Measurements from ENCODE around the gene CMC2.

Gene CMC2

GRCh38 chr16:81003064-81003463 is 3.6 kb downstream of the CMC2 start:
- DNase-seq (ENCODE audit: low read depth, low spot score), result no peak

DNA sequence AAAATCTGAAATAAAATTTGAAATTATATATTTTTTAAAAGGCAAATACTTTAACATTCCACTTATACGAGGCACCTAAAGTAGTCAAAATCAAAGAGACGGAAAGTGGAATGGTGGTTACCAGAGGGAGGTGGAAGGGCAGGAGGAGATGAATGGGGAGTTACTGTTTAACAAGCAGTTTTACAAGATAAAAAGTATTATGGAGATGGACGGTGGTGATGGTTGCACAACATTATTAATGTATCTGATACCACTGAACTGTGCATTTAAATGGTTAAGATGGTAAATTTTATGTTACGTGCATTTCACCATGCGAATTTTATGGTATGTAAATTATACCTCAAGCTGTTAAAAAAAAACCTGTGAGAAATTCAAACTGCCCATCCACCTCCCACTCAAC is 5.4 kb downstream of the CMC2 start:
- DNase-seq (ENCODE audit: low read depth, low spot score), result no peak

GRCh38 chr16:81000873-81001272 is 5.8 kb downstream of the CMC2 start:
- no peak for DNase-seq (ENCODE audit: low read depth, low spot score)

GRCh38 chr16:80997964-80998620 is 8.6 kb downstream of the CMC2 start:
- DNase-seq (ENCODE audit: low read depth, low spot score), result no peak

DNA sequence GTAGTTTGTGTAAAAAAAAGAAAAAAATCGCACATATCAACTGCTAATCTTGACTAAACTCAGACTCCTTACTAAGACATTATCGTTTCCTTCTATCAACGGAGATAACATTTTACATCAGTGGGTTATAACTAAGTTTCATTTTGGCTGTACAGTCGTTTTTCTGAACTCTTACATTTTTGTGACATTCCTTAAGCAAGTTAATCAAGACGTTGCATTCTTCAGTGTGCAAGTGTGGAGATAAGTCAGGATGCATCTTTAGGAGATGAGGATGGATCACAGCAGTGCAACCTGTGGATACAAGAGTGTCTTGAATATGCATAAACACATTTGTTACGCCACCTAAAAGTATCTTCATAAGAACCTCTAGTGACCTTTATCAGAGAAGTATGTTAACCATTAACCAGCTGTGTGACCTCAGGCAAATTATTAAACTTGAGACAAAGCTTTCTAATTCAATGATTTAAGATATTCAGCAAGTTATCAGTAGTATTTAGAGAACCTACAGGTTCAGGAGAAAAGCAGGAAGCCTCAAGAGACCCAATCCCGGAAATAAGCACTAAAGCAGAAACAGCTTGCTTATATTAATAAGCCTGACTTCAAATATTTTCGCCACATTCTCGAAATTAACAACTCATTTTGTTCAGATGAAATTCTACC is 9.4 kb downstream of the CMC2 start:
- no peak for DNase-seq (ENCODE audit: low read depth, low spot score)

DNA sequence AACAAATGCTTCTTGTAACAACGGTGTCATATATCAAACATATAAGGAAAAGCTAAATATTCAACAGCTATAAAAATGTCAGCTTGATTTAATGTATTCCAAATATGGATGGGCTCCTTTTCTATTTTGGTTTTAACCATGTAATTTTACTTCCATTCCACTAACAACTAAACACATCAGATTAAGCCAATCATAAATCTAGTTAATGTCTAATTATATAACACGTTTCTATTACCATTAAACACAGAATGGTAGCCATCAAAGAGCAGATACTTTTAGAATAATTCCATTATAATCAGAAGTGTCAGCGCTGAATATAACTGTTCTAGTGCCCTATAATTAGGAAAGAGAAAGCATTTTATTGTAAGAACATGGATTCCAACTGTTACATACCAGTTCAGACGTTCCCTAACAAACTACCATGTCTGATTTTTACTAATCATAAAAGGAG is 10.0 kb downstream of the CMC2 start:
- DNase-seq (ENCODE audit: low read depth, low spot score), result no peak

- no peak for DNase-seq (ENCODE audit: low read depth, low spot score)
These were observed 12.2 kb downstream of the CMC2 start for GRCh38 chr16:80994451-80994850.

DNA sequence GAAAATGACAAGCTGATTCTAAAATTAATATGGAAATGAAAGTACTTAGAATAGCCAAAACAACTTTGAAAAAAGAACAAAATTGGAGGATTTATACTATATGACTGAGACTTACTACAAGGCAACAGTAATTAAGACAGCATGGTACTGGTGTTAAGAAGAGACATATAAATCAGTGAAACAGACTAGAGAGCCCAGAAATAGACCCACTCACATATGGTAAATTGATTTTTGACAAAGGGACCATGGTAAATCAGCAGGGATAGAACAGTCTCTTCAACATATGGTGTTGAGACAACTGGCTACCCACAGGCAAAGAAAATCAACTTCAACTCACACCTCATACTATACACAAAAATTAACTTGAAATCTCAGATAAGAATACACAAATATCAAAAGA is 12.9 kb downstream of the CMC2 start:
- no peak for DNase-seq (ENCODE audit: low read depth, low spot score)

DNA sequence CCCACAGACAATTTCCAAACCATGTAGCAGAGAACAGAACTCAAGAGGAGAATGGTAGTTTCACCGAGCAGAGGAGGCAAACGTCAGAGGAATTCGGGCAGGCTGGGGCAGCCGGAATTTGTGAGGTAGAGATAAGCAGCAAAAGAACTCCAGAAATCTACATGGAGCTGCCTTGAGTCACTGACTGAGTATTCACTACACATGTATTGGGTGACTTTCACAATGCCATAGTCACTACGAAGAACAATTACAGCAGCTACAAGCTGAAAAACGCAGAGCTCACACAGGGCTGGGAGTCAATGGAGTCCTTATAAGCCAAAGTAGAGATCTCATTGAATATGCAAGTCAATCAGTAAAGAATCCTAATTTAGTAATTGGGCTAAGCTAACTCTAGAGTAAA is 13.4 kb downstream of the CMC2 start:
- DNase-seq (ENCODE audit: low read depth, low spot score), result no peak

GRCh38 chr16:80992676-80993293 is 13.9 kb downstream of the CMC2 start:
- DNase-seq (ENCODE audit: low read depth, low spot score), result no peak

- DNase-seq (ENCODE audit: low read depth, low spot score), result no peak
These were observed 14.8 kb downstream of the CMC2 start for GRCh38 chr16:80991792-80992430.

GRCh38 chr16:80990978-80991377 is 15.7 kb downstream of the CMC2 start:
- no peak for DNase-seq (ENCODE audit: low read depth, low spot score)

DNA sequence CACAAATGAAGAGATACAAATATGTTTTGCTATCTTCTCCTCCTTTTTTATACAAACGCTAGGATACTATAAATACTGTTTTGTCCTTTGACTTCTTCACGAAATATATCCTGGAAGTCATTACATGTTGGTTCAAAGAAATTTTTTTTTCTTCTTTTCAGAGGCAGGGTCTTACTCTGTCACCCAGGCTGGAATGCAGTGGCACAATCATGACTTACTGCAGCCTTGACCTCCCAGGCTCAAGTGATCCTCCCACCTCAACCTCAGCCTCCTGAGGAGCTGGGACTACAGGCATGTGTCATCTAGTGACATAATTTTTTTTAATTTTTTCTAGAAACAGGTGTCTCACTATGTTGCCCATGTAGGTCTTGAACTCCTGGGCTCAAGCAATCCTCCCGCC is 16.1 kb downstream of the CMC2 start:
- no peak for DNase-seq (ENCODE audit: low read depth, low spot score)

- no peak for DNase-seq (ENCODE audit: low read depth, low spot score)
These were observed 16.9 kb downstream of the CMC2 start for GRCh38 chr16:80989801-80990200.

DNA sequence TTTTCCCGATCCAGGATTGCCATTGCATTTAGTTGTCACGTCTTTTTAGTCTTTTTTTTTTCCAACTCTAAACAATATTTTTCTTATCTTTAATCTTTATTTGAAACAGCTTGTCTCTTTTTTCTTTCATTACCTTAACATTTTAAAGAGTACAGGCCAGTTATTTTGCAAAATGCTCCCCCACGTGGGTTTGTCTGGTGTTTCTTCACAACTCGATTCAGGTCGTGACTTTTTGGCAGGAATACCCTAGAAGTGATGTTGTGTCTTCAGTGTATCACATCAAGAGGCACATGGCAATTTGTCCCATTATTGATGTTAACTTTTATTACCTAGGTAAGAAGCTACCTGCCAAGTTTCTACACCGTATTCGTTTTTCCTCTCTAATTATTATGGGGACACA is 17.9 kb downstream of the CMC2 start:
- DNase-seq (ENCODE audit: low read depth, low spot score), result no peak

- no peak for DNase-seq (ENCODE audit: low read depth, low spot score)
These were observed 20.1 kb downstream of the CMC2 start for GRCh38 chr16:80986557-80986956.

DNA sequence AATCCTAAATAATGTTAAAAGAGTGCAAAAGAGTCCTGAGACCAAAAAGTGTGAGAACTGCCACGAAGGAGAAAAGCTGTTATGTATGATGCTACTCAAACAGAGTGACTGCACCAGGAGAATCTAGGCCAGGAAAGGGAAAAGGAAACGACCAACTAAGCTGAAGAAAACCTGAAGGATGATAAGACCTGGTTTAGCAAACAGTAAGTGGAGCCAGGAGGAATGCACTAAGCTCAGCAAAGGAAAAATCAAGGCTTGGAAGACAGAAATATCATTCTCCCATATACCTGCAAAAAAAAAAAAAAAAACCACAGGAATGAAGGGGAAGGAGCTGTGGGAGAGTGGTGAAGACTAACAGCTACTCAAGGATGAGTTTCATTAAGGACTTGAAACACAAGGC is 21.1 kb downstream of the CMC2 start:
- no peak for DNase-seq (ENCODE audit: low read depth, low spot score)

DNA sequence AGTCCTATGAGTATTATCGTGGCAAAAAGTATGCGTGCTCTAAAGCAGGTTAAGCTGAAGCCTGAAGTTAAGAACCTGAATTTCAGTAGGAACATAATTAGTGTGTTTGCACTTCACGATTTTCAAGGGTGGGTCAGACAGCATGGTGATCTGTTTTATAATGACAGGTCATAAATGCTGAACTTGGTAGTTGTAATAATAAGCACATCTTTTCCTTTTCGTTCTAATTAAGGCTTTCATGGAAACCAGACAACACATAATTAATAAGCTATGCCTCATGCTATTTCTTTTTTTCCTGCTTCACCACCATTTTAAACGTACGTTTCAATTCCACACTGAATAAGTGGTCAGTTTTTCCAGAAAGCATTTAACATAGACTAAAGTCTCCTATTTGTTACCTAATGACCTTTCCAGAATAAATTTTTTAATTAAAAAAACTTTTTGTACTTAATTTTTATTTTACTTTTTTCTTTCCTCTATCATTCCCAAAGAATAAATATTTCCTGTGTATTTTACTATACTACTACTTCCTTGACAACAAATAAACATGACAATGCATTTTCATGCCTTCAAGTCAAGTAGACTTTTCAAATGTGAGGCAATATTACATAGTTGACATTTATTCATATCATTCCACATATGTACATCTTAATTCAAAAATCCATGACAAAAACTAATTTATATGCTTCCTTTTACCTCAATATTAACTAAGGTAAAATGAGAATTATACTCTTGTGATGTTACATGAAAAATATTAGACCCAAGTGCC is 22.4 kb downstream of the CMC2 start:
- DNase-seq (ENCODE audit: low read depth, low spot score), result no peak

DNA sequence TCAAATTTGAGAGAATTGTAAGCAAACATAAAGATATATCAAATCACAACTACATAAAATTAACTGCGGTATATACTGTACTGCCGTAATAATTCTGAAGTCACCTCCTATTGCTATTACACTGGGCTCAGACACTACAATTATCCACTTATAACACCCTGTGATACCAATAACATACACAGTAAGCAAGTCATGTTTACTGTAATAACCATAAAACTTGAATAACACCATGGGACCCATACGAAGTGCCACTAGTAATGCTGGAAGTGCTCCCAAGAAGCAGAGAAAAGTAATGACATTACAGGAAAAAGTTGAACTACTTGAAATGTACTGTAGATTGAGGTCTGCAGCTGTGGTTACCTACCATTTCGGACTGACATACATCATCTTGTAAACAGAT is 24.0 kb downstream of the CMC2 start:
- DNase-seq (ENCODE audit: low read depth, low spot score), result no peak

- DNase-seq (ENCODE audit: low read depth, low spot score), result no peak
These were observed 25.6 kb downstream of the CMC2 start for GRCh38 chr16:80981103-80981502.

- DNase-seq (ENCODE audit: low read depth, low spot score), result no peak
These were observed 29.7 kb downstream of the CMC2 start for GRCh38 chr16:80976946-80977345.
